GM12873 (cell line): ENCODE data around the gene STT3B.

Experiments used
- TF ChIP-seq, protein P1 (sequence below): IDR thresholded peaks from 2 replicates; pipeline ENCODE4 v1.5.1; 2012; ENCODE audit warnings: low read depth, mild to moderate bottlenecking, moderate library complexity, low read length, control low read depth; ENCODE audit not compliant: insufficient read depth; ENCODE audit errors: missing control alignments

STT3B gene

DNA sequence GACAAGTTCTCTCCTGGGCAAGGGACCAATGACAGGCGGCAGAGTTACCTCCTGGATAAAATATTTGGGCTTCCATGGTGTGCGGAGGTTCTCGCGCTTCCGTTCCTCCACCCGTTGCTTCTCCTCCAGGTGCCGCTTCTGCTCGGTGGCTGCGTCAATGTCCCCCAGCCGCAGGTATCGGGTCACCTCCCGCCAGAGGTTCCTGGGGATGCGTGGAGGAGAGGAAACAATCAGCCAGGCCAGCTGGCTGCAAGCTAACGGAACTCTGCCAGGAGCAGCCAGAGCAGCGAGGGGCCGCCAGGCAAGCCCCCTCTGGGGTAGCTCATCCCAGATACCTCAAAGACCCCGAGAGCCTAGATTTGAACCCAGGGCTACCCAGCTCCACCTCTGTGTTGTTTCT, 131.3 kb downstream of the STT3B start:
- TF ChIP-seq, protein P1, sequence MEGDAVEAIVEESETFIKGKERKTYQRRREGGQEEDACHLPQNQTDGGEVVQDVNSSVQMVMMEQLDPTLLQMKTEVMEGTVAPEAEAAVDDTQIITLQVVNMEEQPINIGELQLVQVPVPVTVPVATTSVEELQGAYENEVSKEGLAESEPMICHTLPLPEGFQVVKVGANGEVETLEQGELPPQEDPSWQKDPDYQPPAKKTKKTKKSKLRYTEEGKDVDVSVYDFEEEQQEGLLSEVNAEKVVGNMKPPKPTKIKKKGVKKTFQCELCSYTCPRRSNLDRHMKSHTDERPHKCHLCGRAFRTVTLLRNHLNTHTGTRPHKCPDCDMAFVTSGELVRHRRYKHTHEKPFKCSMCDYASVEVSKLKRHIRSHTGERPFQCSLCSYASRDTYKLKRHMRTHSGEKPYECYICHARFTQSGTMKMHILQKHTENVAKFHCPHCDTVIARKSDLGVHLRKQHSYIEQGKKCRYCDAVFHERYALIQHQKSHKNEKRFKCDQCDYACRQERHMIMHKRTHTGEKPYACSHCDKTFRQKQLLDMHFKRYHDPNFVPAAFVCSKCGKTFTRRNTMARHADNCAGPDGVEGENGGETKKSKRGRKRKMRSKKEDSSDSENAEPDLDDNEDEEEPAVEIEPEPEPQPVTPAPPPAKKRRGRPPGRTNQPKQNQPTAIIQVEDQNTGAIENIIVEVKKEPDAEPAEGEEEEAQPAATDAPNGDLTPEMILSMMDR, result no peak

DNA sequence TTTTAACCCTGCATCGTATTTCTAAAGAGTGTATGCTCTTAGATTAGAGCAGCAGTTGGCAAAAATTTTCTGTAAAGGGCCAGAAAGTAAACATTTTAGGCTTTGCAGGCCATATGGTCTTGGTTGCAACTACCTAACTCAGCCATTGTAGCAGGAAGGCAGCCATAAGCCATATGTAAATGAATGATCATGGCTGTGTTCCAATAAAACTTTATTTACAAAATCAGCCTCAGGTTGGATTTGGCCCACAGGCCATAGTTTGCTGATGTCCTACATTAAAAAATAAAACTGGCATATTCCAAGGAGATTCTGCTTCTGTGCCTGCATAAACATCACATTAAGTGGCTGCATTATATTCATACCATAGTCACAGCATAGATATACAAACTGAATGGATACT, 134.9 kb downstream of the STT3B start:
- TF ChIP-seq, protein P1, result no peak

DNA sequence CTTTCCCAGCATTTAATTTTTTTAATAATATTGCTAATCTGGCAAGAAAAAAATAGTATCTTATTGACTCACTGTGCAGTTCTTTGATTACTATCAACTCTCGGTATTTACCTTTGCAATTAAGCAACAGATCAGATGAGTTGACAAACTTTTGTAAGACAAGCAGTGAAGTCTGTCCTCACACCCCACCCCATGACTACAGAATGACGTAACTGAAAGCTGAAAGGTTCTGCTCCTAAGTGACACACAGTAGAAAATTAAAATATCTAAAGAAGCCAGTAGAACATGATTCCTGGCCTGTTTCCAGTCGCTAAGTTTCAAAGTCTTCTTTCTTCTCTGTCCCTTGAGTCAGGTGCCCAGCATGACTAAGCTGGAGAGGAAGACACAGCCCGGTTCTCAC, 135.5 kb downstream of the STT3B start:
- TF ChIP-seq, protein P1, result no peak

- TF ChIP-seq, protein P1, result no peak
Observed at GRCh38 chr3:31670136-31670535, 137.4 kb downstream of the STT3B start.

GRCh38 chr3:31670722-31671121, 138.0 kb downstream of the STT3B start:
- TF ChIP-seq, protein P1, result no peak

- TF ChIP-seq, protein P1, result no peak
Observed at GRCh38 chr3:31671451-31671850, 138.7 kb downstream of the STT3B start.

- TF ChIP-seq, protein P1, result no peak
Observed at GRCh38 chr3:31671976-31672375, 139.3 kb downstream of the STT3B start.
